RCC 7860 (cell line): ENCODE data around the gene ACSL4.
"Not testable (repeated sequence)": the region's sequence is repeated elsewhere in the genome, so short reads cannot be mapped to it uniquely, and the experiment has no call there.

Experiments
- DNase-seq: peaks from one replicate; pipeline ENCODE4 v3.0.0-alpha.2; 2015; ENCODE audit warnings: low spot score
- FAIRE-seq: peaks from 2 replicates; lab custom pipeline; 2012; peaks lifted over from hg19 to GRCh38; lab: Jason Lieb, UNC

Gene ACSL4

DNA sequence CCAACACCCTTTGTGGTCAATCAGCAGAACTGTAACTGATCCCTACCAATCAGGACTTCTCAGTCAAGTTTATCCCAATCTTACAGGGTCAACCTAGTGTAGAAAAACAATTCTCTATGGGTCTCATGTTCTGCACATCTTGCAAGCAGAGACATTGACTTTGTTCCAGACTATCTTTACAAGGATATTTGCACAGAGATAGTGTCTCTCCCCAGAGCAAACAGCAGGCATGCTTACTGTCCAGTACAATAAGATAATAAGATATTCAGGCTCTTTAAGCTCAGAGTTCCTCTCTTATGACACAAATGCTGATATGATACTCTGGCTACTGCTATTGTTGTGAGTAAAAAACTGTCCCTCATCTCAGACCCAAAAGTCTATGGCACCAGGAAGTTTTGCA lies 53.2 kb downstream of the ACSL4 start:
- FAIRE-seq, result no peak

DNA sequence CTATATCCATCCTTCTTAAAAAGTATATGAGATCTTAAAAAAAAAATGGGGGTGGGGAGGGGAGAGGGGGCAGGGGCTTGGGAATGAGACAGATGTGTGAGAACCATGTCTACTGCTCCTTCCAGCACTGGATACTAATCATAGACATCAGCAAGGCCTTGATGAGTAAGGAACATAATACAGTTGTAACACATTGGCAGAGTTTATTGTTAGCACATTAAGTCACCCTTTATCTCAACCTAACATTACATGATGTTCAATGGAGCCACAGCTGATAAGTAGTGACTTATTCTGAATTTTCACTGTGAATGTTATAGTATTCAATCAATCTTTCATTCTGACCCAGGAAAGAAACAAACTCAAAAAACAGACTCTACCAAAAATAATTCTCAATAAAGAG lies 60.8 kb downstream of the ACSL4 start:
- no peak for FAIRE-seq
- DNase-seq, result no peak

More for the DNA sequence above, 53.2 kb downstream of the ACSL4 start:
- DNase-seq, result no peak

DNA sequence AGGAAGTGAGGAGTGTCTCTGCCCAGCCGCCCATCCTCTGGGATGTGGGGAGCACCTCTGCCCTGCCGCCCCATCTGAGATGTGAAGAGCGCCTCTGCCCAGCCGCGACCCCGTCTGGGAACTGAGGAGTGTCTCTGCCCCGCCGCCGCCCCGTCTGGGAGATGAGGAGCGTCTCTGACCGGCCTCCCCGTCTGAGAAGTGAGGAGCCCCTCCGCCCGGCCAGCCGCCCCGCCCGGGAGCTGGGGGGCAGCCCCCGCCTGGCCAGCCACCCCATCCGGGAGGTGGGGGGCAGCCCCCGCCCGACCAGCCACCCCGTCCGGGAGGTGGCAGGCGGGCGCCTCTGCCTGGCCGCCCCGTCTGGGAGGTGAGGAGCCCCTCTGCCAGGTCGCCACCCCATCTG lies 61.9 kb downstream of the ACSL4 start:
- not testable (repeated sequence) for FAIRE-seq, DNase-seq

DNA sequence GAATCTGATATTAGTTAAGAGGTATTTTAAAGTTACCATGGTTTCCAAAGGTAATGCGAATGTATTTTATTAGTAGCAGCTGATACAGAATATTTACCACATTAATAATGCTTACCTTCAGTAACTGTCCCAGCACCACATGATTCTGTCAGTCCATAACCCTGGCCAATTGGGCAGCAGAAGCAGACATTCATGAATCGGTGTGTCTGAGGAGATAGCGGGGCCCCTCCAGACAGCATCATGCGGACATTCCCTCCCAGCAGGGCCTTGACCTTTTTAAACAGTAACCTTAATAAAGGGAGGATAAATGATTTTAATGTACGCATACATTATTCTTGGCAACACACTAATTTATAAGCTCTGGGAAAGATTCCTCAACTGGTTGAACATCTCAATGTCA lies 65.1 kb downstream of the ACSL4 start:
- DNase-seq (no peak), FAIRE-seq (no peak)

DNA sequence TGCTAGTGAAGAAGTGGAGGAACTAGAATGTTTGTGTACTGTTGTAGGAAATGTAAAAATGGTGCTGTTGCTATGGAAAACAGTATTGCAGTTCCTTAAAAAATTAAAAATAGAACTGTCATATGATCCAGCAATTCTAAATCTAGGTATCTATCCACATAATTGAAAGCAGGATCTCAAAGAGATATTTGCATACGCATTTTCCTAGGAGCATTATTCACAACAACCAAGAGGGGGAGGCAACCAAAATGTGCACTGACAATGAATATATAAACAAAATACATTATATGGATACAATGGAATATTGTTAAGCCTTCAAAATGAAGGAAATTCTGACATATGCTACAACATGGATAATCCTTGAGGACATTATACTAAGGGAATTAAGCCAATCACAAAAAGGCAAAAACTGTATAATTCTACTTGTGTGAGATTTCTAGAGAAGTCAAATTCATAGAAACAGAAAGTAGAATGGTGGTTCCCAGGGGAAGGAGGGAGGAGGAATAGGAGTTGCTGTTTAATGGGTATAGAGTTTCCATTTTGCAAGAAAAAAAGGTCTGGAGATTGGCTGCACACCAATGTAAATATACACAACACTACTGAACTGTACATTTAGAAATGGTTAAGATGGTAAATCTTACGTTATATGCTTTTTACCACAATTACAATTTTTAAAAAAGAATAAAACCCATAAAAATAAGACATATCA lies 72.5 kb downstream of the ACSL4 start:
- DNase-seq (no peak), FAIRE-seq (no peak)

DNA sequence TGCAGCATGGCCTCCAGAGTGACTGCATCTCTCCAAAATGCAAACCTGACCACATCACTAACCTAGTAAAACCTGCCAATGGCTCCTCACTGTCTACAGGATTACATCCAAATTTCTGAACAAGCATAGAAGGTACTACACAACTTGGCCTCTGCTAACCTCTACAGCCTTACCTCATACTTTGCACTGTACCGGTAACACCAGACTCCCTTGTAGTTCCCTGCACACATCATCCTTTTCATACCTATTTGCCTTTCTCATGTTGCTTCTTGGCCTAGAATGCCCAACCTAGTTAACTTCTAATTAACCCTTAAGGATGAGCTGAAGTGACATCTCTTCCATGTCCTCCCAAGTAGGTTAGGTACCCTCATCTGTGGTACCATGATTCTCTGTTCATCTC lies 74.7 kb downstream of the ACSL4 start:
- DNase-seq (no peak), FAIRE-seq (no peak)

DNA sequence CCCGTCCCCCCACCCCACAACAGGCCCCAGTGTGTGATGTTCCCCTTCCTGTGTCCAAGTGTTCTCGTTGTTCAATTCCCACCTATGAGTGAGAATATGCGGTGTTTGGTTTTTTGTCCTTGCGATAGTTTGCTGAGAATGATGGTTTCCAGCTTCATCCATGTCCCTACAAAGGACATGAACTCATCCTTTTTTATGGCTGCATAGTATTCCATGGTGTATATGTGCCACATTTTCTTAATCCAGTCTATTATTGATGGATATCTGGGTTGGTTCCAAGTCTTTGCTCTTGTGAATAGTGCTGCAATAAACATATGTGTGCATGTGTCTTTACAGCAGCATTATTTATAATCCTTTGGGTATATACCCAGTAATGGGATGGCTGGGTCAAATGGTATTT lies 75.7 kb downstream of the ACSL4 start:
- not testable (repeated sequence) for DNase-seq, FAIRE-seq

DNA sequence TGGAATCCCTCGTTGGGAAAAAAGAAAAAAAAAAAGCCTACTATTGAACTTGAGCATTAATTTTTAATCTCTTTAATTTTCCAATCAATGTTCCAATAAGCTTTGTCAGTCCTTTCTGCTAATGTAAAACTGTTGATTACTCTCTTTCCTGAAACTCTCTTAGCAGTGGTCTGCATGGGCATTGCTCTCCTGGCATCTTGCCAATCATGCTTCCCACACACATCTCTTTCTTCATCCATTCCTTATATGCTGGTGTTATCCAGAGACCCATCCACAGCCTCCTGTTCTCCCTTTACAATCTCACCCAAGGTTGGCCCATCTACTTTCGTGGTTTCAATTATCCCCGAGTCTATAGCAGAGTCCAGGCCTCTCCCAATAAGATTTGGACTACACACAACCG lies 76.3 kb downstream of the ACSL4 start:
- FAIRE-seq (no peak), DNase-seq (no peak)

DNA sequence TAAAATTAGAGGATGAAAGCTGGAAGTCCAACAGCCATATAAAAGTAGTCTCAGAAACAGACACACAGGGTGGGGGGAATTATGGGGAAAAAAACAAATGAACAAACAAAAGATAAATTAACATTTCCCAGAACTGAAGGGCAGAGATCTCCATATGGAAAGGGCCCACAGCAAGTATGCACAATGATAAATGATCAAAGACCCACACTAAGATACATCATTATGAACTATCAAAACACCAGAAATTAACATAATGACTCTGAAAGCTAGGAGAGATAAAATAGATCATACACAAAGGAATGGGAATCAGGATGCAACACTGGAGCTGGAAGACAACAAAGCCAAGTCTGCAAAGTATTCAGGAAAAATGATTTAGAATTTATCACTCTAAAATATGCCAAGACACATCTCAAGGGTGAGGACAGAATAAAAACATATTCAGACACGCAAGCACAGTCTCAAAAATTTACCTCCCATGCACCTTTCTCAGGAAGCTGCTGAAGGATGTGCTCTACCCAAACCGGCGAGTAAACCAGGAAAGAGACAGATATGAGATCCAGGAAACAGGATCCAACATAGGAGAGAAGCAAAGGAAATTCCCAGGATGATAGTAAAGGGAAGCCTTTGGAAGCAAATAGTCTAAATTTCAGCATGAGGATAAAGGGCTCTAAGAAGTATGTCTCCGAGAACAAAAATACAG lies 77.4 kb downstream of the ACSL4 start:
- DNase-seq, result no peak
- FAIRE-seq, result no peak

DNA sequence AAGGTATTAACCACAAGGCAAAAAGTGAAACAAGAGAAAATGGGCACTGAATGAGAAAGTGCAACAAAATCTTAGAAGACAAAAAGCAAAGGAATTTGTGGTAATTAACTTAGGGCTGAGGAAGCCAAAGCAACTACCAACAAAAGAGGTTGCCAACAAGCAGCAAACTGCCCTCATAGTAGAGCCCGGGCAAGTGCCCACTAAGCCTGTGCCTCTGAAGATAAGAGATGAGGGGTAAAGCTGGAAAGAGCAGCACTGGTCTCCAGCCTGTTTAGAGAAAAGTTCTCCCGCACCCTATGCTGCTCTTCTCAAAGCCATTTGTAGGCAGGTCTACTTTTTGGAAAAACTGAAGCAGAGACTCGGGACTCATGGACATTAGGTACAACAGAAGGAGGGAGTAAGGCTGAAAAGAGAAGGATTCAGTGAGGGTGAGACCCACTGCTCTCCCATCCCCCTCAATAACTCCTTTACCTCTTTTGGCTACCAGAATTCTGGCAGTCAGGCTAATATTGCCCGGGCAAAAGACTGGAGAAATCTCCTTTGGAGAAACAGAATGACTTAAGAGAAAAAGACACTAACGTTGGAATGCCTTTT lies 78.4 kb downstream of the ACSL4 start:
- no peak for FAIRE-seq

DNA sequence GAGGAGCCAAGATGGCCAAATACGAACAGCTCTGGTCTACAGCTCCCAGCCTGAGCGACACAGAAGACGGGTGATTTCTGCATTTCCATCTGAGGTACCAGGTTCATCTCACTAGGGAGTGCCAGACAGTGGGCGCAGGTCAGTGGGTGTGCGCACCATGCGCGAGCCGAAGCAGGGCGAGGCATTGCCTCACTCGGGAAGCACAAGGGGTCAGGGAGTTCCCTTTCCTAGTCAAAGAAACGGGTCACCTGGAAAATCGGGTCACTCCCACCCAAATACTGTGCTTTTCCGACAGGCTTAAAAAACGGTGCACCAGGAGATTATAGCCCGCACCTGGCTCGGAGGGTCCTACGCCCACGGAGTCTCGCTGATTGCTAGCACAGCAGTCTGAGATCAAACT lies 88.4 kb downstream of the ACSL4 start:
- not testable (repeated sequence) for FAIRE-seq, DNase-seq

More for the DNA sequence above, 78.4 kb downstream of the ACSL4 start:
- no peak for DNase-seq

DNA sequence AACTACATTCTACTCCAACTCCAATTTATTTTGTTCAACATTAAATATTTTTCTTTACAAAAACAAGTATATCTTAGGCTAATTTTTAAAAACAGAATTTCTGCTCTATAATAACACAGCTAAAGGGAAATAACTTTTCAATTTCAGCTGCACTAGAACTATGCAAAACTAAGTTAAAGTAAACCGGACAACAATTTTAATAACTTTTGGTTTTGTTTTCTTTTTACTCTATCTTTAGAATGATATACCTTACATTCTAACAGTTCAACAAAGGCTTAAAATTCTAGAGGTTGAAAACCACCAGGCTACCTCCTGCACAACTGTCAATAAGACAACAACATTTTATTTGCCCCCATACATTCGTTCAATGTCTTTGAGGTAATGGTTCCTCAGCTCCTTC lies 89.4 kb downstream of the ACSL4 start:
- no peak for FAIRE-seq
- no peak for DNase-seq

DNA sequence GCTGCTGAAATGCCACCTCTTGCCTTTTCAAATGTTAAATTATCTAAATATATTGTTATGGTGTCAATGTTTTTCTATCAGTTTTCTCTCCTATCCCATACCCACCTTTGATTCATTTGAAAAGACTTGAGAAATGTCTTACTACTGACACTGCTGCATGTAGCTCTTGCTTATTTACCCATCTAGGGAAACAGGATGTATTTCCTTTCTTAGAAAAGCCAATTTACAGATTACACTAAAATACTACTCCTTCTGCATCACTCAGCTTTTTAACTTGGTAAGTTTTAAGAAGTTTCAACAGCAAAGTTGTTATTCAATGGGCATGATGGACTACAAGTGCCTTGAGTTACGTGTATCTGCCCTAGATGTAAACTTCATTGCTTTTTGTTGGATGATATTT lies 94.9 kb downstream of the ACSL4 start:
- no peak for DNase-seq
- no peak for FAIRE-seq

DNA sequence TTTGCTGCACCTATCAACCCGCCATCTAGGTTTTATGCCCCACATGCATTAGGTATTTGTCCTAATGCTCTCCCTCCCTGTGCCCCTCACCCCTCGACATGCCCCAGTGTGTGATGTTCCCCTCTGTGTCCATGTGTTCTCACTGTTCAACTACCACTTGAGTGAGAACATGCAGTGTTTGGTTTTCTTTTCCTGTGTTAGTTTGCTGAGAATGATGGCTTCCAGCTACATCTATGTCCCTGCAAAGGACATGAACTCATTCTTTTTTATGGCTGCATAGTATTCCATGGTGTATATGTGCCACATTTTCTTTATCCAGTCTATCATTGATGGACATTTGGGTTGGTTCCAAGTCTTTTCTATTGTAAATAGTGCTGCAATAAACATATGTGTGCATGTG lies 95.6 kb downstream of the ACSL4 start:
- DNase-seq, FAIRE-seq: not testable (repeated sequence)

DNA sequence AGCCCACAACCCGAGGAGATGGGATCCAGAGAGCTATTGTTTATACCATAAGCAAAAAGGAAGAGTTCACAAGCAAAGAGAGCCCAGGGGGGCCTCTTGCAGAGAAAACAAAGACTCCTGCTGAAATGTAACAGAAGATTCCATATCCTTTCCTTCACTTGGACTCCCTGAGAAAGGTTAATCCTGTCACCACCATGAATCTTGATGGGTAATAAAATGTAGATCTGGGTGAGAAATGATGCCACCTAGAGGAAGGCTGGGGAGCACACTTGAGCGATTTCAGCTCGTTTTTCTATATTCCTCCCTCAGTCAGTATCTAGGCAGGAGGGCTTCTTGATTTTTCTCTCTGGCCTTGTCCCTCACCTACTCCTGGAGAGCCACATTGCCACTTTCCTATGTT lies 97.9 kb downstream of the ACSL4 start:
- no peak for FAIRE-seq
- DNase-seq, result no peak

DNA sequence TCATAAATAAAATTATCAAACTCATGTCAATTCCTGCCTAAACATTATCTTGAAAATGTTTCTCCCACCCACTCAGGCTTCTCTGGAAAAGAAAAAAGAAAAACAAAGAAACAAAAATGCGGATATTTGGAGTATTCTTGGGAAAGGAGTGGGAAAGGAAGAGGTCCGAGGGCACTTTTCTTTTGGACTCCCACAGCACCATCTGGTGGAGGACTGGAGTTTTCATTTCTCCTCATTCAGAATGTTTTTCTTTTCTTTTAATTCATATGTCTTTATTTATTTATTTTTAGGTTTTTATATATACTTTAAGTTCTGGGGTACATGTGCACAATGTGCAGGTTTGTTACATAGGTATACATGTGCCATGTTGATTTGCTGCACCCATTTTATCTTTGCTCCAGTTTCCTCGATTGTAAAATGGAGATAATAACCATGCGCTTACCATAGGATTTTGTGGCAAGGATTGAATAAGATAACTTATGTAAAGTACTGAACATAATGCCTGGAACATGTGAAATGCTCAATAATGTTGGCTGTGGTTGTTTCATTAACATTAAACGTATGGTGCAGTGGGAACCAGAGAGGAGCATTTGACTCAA lies 100.1 kb downstream of the ACSL4 start:
- FAIRE-seq (no peak), DNase-seq (no peak)

DNA sequence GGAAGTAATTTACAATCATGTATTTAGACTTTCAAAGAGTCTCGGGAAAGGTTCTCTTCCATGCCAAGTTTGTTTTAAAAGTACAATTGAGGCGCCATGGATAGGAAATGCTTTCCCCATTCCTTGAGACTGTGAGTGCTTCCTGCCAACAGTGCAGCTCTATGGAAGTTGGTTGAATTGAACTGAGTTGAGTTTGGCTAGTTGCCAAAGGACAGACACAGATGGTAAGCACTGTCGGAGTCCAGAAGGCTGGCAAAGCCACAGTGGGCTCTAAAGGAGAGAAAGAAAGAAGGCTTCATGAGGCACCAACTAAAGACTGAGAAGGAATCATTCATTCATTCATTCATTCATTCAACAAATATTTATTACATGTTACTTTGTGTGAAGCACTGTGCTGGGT lies 103.7 kb downstream of the ACSL4 start:
- DNase-seq (no peak), FAIRE-seq (no peak)

DNA sequence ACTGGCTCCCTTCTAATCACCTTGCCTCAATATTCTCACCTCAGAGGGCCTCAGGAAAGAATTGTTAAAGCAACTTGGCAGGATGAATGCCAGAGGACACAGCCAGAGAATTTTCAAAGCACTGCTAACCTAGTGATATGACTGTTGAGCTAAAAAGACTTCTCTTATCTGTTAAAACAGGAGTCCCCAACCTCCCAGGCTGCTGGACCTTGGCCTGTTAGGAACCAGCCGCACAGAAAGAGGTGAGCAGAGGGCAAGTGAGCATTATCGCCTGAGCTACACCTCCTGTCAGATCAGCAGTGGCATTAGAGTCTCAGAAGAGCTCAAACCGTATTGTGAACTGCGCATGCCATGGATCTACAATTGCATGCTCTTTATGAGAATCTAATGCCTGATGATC lies 106.4 kb downstream of the ACSL4 start:
- FAIRE-seq, result no peak
- DNase-seq, result no peak

DNA sequence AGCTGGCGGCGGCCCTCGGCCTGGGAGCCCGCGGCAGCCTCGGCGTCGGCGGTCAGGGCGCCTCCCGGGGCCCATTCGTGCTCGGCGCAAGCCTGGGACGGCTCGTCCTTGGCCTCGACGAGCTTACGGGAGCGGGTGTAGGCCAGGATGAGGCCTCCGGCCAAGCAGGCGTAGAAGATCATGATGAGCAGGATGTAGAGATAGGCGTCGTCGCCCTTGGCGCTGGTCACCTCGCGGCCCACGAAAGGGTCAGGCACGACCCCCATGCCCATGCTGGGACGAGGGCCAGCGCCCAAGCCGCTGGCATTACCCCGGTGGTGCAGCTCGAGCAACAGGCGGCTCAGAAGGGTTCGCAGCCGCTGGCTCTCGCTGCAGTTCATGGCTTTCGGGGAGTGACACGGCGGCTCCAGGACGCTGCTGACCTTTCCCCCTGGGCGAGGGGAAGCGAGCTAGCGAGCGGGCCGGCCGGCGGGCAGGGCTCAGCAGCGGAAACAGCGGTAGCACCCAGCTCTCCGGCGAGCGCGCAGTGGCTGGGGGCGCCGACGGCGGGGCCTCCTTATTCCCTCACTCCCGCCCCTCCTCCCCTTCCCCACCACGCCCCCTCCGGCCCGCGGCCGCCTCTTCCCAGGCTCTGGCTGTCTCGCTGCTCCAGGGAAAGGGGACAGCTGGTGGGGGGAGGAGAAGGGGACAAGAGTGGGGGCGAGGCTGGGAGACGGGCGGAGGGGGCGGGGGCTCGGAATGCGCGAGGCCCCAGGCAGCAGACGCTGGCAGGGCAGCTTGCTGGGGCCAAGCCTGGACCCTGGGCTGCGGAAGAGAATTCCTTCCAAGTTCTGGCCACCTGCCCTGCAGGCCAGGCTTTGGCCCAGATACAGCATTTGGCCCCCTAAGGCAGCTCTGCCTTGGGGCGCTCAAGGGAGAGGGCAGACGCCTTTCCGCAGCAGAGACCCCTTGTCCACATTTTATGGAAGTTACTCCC lies 108.1 kb downstream of the ACSL4 start, which contains the start of gene KCNE5:
KCNE5 (minus strand) TSS at position 532 of the 976 bp plus-strand sequence; CDS start at position 380, 152 bp downstream.
- DNase-seq (no peak), FAIRE-seq (no peak)

DNA sequence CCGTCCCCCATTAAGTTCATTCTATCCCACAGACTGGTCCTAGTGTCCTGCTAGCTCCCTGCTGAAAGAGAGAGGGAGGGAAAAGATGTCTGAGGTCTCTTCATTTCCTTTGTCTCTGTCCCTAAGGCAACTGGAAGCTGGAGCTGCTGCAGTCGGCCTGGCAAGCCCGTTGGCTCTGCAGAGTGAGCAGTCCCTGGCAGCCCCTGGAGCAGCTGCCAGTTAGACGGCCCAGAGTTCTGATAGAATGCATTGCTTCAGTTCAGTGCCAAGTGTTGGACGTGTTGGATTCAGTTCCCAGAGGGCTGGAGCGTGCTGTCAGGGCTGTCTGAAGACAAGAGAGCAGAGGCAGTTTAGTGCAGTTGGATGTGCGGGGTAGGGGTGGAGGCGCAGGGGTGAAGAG lies 109.1 kb downstream of the ACSL4 start:
- no peak for DNase-seq
- FAIRE-seq, result no peak
